ENCODE measurements around the gene TRIM8.

TRIM8 gene

DNA sequence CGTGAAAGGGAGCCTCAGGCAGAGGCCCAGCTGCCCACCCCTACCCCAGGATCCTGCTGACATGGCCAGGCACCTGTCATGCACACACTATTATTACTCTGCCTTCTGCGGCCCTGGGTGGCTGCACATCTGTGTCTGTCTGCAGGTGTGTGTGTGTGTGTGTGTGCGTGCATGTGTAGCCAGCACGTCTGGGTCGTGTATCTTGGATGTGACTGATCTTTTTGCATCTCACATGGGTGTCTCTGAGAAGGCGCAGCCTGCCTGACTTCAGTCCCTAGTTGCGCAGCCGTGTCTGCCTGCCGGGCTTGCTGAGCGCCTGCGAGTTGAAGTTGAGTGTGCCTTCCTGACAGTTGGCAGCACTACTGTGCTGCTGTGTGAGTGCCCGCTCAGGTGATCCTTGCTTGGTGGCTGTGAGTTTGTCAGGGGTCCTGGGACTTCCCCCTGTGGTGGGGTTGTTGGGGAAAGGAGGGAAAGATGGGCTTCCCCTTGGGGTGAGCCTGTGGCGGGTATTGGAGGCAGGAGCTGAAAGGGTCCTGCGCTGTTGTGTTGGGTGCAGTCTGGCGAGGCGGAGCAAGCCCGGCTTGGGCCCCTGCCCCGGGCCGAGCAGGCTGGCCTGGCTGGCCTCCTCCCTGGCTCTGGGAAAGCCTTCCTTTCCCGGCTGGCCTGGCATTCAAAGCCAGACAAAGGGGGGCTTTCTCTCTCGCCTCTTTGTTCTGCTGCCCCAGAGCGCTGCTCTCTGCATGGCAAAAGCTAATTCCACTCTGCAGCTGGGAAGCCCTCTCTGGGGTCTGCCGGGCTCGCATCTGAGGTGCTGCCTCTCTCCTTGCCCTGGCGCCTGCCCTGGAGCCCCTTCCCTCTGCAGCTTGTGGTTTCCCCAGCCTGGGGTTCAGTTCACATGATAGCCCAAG, 4.9 kb downstream of the TRIM8 start:
- H3K9me3 ChIP-seq (ENCODE audit: control insufficient read depth, low read length) = no peaks in the 10 kb centered on the region
- H3K27ac ChIP-seq (ENCODE audit: insufficient read depth, low read length, poor library complexity, severe bottlenecking) = peak overlapping the region; percentile 95
- DNase-seq = no peak
- peaks cover 13% of the 10 kb centered on the region for H3K36me3 ChIP-seq (ENCODE audit: control insufficient read depth, insufficient read depth, low read length)
- H3K4me1 ChIP-seq (ENCODE audit: control insufficient read depth, insufficient read depth, low read length, poor library complexity, severe bottlenecking) = peaks cover 60% of the 10 kb centered on the region
- H3K4me3 ChIP-seq (ENCODE audit: insufficient read depth, low read depth, low read length, poor library complexity, severe bottlenecking) = peak overlapping the region; percentile 87
- no peaks in the 10 kb centered on the region for H3K27me3 ChIP-seq (replicated peaks; ENCODE audit: control insufficient read depth, insufficient read depth, low read length, poor library complexity, severe bottlenecking)

DNA sequence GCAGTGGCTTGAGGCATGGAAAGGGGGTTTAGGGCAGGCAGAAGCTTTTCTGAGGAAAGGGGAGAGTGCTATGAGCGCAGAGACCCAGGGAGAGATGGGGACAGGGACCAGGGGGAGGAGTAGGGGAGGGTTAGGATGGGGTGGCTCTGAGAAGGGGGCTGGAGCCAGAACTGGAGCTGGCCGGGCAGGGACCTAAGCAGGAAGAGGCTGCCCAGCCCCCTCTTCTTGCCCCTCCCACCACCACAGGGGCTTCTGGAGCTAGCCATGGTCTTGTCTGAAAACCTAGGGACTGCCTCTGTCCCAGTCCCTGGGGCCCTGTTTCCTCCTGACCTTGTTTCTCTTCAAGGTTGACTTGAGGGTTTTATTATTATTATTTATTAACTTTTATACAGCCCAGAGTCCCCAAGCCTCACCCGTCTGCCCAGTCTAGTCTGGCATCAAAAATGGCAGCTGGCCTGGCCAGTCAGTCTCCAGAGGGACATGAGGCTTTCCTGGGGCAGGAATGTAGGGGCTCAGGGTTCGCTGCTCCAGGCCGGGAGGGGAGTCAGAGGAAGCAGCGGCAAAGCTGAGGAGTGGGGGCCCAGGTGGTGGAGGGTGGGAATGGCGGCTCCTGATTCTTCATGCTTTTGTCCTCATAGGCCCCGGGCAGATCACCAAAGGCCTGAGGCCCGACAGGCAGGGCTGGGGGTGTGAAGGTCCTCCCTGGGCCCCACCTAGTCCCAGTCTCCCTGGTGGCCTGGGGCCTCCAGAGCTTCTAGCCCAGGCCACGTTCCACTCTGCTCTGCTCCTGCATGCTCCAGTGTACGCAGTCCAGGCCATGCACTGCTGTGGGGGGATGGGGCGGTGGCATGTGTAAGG, 5.7 kb downstream of the TRIM8 start:
- Histone ChIP-seq H3K4me3 (ENCODE audit: insufficient read depth, low read depth, low read length, poor library complexity, severe bottlenecking) (peak overlapping the region; percentile 87), H3K27me3 (replicated peaks; ENCODE audit: control insufficient read depth, insufficient read depth, low read length, poor library complexity, severe bottlenecking) (no peaks in the 10 kb centered on the region), H3K9me3 (ENCODE audit: control insufficient read depth, low read length) (no peaks in the 10 kb centered on the region), H3K4me1 (ENCODE audit: control insufficient read depth, insufficient read depth, low read length, poor library complexity, severe bottlenecking) (peaks cover 60% of the 10 kb centered on the region), H3K36me3 (ENCODE audit: control insufficient read depth, insufficient read depth, low read length) (peaks cover 22% of the 10 kb centered on the region), H3K27ac (ENCODE audit: insufficient read depth, low read length, poor library complexity, severe bottlenecking) (peak overlapping the region; percentile 95)
- no peak for DNase-seq

DNA sequence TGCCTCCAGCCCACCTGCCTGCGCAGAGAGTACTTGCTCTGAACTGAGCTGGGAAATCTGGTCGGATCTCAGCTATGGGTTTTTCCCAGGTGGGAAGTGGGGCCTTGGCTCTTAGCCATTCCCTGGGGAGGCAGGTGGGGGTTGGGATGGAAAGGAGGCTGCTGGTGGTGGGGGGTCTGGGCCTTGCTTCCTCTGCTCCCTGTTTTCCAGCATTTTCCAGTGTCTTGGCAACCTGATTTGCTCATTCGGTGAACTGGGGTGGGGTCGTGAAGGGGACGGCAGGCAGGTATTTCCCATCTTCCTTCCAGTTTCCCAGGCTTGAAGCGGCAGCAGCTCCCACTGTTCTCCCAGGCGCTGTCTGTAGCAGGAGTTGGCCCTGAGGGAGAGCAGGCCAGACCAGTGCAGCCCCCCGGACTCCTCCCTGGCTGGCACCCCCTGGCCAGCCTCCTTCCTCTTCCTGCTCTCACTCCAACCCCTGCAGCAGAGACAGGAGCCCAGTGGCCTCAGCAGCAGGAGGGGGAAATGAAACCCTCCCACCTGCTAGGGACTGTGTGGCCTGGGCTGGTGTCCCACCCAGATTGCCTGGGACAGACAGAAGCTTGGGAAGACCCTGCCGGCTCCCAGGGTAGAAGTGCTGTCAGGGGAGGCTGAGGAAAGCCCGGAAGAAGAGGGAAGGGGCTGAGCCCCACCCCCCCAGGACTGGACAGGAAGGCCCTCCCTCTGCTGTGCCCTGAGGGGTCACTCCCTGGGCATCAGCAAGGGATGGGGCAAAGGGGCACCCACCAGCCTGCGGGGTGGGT, 6.6 kb downstream of the TRIM8 start:
- H3K4me3 ChIP-seq (ENCODE audit: insufficient read depth, low read depth, low read length, poor library complexity, severe bottlenecking) = no peak overlapping the region
- no peak for DNase-seq
- H3K4me1 ChIP-seq (ENCODE audit: control insufficient read depth, insufficient read depth, low read length, poor library complexity, severe bottlenecking) = peaks cover 60% of the 10 kb centered on the region
- H3K27me3 ChIP-seq (replicated peaks; ENCODE audit: control insufficient read depth, insufficient read depth, low read length, poor library complexity, severe bottlenecking) = no peaks in the 10 kb centered on the region
- peak overlapping the region; percentile 50 for H3K27ac ChIP-seq (ENCODE audit: insufficient read depth, low read length, poor library complexity, severe bottlenecking)
- peaks cover 30% of the 10 kb centered on the region for H3K36me3 ChIP-seq (ENCODE audit: control insufficient read depth, insufficient read depth, low read length)
- H3K9me3 ChIP-seq (ENCODE audit: control insufficient read depth, low read length) = no peaks in the 10 kb centered on the region

DNA sequence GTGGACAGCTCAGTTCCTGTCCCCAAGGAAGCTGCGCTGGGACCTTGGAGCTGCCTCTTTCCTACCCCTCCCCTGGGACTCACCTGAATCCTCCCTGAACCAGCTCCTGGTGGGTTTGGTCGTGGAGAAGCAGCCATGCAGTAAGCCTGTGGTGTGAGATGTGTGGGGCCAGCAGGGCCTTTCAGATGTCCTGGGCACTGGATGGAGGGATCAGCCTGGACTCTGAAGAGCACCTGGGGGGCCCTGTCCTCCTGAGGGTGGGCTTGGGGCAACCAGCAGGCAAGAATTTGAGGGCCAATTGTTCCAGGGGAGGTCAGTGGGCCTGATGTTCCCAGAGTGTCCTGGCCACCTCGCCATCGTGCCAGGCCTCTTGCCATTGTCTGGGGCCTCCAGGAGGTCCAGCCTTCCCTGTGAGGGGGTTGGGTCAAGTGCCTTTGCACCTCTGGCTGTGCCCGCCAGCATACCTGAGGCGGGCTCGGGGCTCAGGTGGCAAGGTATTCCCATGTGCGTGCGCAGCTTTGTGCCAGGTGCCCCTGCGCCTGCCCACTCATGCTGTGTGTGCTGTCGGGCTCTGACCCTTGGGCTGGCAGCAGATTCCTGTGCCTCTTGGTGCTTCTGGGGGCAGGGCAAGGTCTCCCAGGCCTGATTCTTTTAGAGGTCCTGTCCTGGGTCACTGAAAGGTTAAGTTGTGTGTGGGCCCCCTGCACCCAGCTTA, 7.3 kb downstream of the TRIM8 start:
- H3K36me3 ChIP-seq (ENCODE audit: control insufficient read depth, insufficient read depth, low read length) = peaks cover 38% of the 10 kb centered on the region
- no peaks in the 10 kb centered on the region for H3K27me3 ChIP-seq (replicated peaks; ENCODE audit: control insufficient read depth, insufficient read depth, low read length, poor library complexity, severe bottlenecking)
- no peak overlapping the region for H3K4me3 ChIP-seq (ENCODE audit: insufficient read depth, low read depth, low read length, poor library complexity, severe bottlenecking)
- no peaks in the 10 kb centered on the region for H3K9me3 ChIP-seq (ENCODE audit: control insufficient read depth, low read length)
- no peak for DNase-seq
- H3K4me1 ChIP-seq (ENCODE audit: control insufficient read depth, insufficient read depth, low read length, poor library complexity, severe bottlenecking) = peaks cover 56% of the 10 kb centered on the region
- H3K27ac ChIP-seq (ENCODE audit: insufficient read depth, low read length, poor library complexity, severe bottlenecking) = peak overlapping the region; percentile 50

DNA sequence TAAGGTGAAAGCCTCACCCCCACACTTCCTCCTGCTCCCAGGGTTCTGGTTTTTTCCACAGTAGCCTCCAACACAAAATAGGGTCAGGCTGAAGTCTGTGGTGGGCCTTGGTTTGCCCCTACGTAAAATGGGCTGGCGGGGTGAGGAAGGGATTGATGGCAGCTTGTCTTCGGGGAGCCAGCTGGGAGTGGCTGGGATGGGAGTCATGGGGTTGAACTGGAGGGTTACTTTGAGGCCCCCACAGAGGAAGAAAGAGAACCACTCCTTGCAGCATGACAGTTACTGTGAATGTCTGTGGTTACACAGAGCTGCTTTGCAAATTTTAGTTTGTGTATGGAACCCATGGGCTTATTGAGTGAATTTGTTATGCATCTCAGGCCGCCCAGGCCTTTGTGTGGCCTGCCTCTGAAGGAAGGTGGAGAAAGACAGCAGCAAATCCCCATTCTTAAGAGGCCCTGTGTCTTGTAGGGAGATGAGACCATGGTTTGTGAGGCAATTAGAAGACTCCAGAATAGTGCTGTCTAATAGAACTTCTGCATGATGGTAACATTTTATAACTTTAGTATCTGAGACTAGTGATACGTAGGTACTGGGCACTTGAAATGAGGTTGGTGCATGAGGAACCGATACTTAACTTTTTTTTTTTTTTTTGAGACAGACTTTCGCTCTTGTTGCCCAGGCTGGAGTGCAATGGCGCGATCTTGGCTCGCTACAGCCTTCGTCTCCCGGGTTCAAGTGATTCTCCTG, 8.1 kb downstream of the TRIM8 start:
- Histone ChIP-seq H3K27me3 (replicated peaks; ENCODE audit: control insufficient read depth, insufficient read depth, low read length, poor library complexity, severe bottlenecking) (no peaks in the 10 kb centered on the region), H3K36me3 (ENCODE audit: control insufficient read depth, insufficient read depth, low read length) (peaks cover 45% of the 10 kb centered on the region), H3K27ac (ENCODE audit: insufficient read depth, low read length, poor library complexity, severe bottlenecking) (peak overlapping the region; percentile 50), H3K4me3 (ENCODE audit: insufficient read depth, low read depth, low read length, poor library complexity, severe bottlenecking) (no peak overlapping the region), H3K4me1 (ENCODE audit: control insufficient read depth, insufficient read depth, low read length, poor library complexity, severe bottlenecking) (peaks cover 51% of the 10 kb centered on the region), H3K9me3 (ENCODE audit: control insufficient read depth, low read length) (no peaks in the 10 kb centered on the region)
- DNase-seq = no peak

DNA sequence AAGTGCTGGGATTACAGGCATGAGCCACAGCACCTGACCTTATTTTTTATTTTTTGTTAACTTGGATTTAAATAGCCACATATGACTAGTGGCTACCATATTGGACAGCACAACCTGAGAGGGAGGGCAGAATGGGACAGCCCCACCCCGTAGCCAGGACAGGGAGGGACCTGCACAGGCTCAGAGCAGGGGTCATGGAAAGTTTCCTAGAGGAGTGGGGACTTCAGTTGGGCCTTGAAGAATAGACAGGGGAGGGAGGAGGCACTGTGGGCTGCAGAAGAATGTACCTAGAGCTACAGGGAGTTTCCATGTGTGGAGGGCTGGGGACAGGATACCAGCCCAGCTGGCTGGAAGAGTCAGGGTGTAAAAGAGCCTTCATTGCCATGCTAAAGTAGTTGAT, 8.8 kb downstream of the TRIM8 start:
- Histone ChIP-seq H3K36me3 (ENCODE audit: control insufficient read depth, insufficient read depth, low read length) (peaks cover 47% of the 10 kb centered on the region), H3K27ac (ENCODE audit: insufficient read depth, low read length, poor library complexity, severe bottlenecking) (peak overlapping the region; percentile 29), H3K4me3 (ENCODE audit: insufficient read depth, low read depth, low read length, poor library complexity, severe bottlenecking) (no peak overlapping the region), H3K9me3 (ENCODE audit: control insufficient read depth, low read length) (no peaks in the 10 kb centered on the region), H3K27me3 (replicated peaks; ENCODE audit: control insufficient read depth, insufficient read depth, low read length, poor library complexity, severe bottlenecking) (no peaks in the 10 kb centered on the region), H3K4me1 (ENCODE audit: control insufficient read depth, insufficient read depth, low read length, poor library complexity, severe bottlenecking) (peaks cover 44% of the 10 kb centered on the region)
- DNase-seq = no peak

DNA sequence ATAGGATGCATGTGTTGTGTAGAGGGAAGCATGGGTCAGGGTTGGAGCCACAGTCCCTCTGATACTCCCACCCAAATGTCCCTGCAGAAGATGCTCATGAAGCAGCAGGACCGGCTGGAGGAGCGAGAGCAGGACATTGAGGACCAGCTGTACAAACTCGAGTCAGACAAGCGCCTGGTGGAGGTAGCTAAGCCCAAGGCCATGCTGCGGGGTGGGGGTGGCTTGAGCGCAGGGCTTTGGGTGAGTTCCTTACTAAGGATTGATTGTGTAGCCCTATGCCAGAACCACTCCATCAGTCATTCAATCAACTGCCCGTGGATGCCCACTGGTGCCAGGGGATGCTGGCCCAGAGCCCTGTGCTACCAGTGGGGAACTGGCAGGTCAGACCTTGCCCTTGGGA, 10.3 kb downstream of the TRIM8 start:
- peaks cover 37% of the 10 kb centered on the region for H3K4me1 ChIP-seq (ENCODE audit: control insufficient read depth, insufficient read depth, low read length, poor library complexity, severe bottlenecking)
- no peak for DNase-seq
- H3K36me3 ChIP-seq (ENCODE audit: control insufficient read depth, insufficient read depth, low read length) = peaks cover 55% of the 10 kb centered on the region
- no peaks in the 10 kb centered on the region for H3K9me3 ChIP-seq (ENCODE audit: control insufficient read depth, low read length)
- no peak overlapping the region for H3K4me3 ChIP-seq (ENCODE audit: insufficient read depth, low read depth, low read length, poor library complexity, severe bottlenecking)
- H3K27ac ChIP-seq (ENCODE audit: insufficient read depth, low read length, poor library complexity, severe bottlenecking) = no peak overlapping the region
- no peaks in the 10 kb centered on the region for H3K27me3 ChIP-seq (replicated peaks; ENCODE audit: control insufficient read depth, insufficient read depth, low read length, poor library complexity, severe bottlenecking)

DNA sequence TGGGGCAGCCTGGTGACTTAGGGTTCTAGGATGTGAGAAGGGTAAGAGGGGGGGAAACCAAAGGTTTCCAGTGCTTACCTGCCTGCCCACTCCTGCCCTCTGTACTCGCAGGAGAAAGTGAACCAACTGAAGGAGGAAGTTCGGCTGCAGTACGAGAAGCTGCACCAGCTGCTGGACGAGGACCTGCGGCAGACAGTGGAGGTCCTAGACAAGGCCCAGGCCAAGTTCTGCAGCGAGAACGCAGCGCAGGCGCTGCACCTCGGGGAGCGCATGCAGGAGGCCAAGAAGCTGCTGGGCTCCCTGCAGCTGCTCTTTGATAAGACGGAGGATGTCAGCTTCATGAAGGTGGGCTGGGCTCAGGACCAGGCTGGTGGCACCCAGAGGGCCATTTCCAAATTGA, 10.7 kb downstream of the TRIM8 start:
- no peak for DNase-seq
- no peak overlapping the region for H3K4me3 ChIP-seq (ENCODE audit: insufficient read depth, low read depth, low read length, poor library complexity, severe bottlenecking)
- H3K4me1 ChIP-seq (ENCODE audit: control insufficient read depth, insufficient read depth, low read length, poor library complexity, severe bottlenecking) = peaks cover 33% of the 10 kb centered on the region
- H3K9me3 ChIP-seq (ENCODE audit: control insufficient read depth, low read length) = no peaks in the 10 kb centered on the region
- H3K27me3 ChIP-seq (replicated peaks; ENCODE audit: control insufficient read depth, insufficient read depth, low read length, poor library complexity, severe bottlenecking) = no peaks in the 10 kb centered on the region
- H3K27ac ChIP-seq (ENCODE audit: insufficient read depth, low read length, poor library complexity, severe bottlenecking) = no peak overlapping the region
- peaks cover 55% of the 10 kb centered on the region for H3K36me3 ChIP-seq (ENCODE audit: control insufficient read depth, insufficient read depth, low read length)

DNA sequence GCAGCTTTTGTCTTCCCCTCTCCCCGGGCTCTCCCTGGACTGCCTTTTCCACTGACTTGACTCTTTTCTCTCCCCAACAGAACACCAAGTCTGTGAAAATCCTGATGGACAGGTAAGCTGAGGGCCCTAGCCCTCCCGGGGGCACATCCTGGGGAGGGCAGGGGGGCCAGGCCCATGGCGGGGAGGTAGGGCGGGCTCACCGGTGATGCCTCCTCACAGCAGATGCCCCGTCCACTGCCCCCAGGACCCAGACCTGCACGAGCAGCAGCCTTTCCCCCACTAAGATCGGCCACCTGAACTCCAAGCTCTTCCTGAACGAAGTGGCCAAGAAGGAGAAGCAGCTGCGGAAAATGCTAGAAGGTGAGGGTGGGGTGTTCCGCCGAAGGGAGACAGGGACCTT, 11.7 kb downstream of the TRIM8 start:
- Histone ChIP-seq H3K36me3 (ENCODE audit: control insufficient read depth, insufficient read depth, low read length) (peaks cover 55% of the 10 kb centered on the region), H3K9me3 (ENCODE audit: control insufficient read depth, low read length) (no peaks in the 10 kb centered on the region), H3K27ac (ENCODE audit: insufficient read depth, low read length, poor library complexity, severe bottlenecking) (no peak overlapping the region), H3K27me3 (replicated peaks; ENCODE audit: control insufficient read depth, insufficient read depth, low read length, poor library complexity, severe bottlenecking) (no peaks in the 10 kb centered on the region), H3K4me3 (ENCODE audit: insufficient read depth, low read depth, low read length, poor library complexity, severe bottlenecking) (no peak overlapping the region), H3K4me1 (ENCODE audit: control insufficient read depth, insufficient read depth, low read length, poor library complexity, severe bottlenecking) (peaks cover 33% of the 10 kb centered on the region)
- no peak for DNase-seq
